ENCODE measurements around the gene DIS3L2.

DIS3L2 gene

GRCh38 chr2:232255033-232255432, 293.5 kb downstream of the DIS3L2 start:
- in situ Hi-C loops (cut with HindIII; ENCODE audit: low sequenced_read_pairs) = no loop called here
- no peak for TF ChIP-seq CTCF (IDR thresholded peaks at IDR 0.05; ENCODE audit: low read depth, low read length)
- DNase-seq (ENCODE audit: low read depth, low spot score) = no peak
- H3K4me3 ChIP-seq (ENCODE audit: low read depth, low read length) = no peak overlapping the region

- peak overlapping the region; percentile 4 for H3K4me3 ChIP-seq (ENCODE audit: low read depth, low read length)
- in situ Hi-C loops (cut with HindIII; ENCODE audit: low sequenced_read_pairs) = no loop called here
- DNase-seq (ENCODE audit: low read depth, low spot score) = peak; percentile 91
- no peak for TF ChIP-seq CTCF (IDR thresholded peaks at IDR 0.05; ENCODE audit: low read depth, low read length)
Measured at GRCh38 chr2:232260075-232260474, 298.6 kb downstream of the DIS3L2 start.

- no peak for DNase-seq (ENCODE audit: low read depth, low spot score)
- in situ Hi-C loops (cut with HindIII; ENCODE audit: low sequenced_read_pairs) = no loop called here
- H3K4me3 ChIP-seq (ENCODE audit: low read depth, low read length) = no peak overlapping the region
- no peak for TF ChIP-seq CTCF (IDR thresholded peaks at IDR 0.05; ENCODE audit: low read depth, low read length)
Measured at GRCh38 chr2:232261776-232262175, 300.3 kb downstream of the DIS3L2 start.

DNA sequence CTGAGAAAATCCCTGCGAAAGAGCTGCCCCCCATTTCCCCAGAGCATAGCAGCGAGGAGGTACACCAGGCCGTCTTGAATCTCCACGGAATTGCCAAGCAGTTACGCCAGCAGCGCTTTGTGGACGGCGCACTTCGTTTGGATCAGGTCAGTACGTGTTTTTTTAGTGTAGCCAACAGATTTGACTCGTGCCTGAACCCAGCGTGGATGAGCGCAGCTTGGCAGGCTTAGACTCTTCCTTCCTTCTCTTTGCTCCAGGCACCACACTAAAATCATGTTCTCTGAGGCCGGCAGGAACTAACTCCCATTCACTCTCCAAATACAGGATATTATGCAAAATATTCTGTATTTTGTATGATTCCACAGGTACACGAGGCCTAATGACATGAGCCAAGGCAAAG, 301.8 kb downstream of the DIS3L2 start:
- in situ Hi-C loops (cut with HindIII; ENCODE audit: low sequenced_read_pairs) = no loop called here
- H3K4me3 ChIP-seq (ENCODE audit: low read depth, low read length) = no peak overlapping the region
- DNase-seq (ENCODE audit: low read depth, low spot score) = no peak
- TF ChIP-seq CTCF (IDR thresholded peaks at IDR 0.05; ENCODE audit: low read depth, low read length) = no peak

- in situ Hi-C loops (cut with HindIII; ENCODE audit: low sequenced_read_pairs) = no loop called here
- no peak overlapping the region for H3K4me3 ChIP-seq (ENCODE audit: low read depth, low read length)
- TF ChIP-seq CTCF (IDR thresholded peaks at IDR 0.05; ENCODE audit: low read depth, low read length) = no peak
- DNase-seq (ENCODE audit: low read depth, low spot score) = no peak
Measured at GRCh38 chr2:232264081-232264480, 302.6 kb downstream of the DIS3L2 start.

DNA sequence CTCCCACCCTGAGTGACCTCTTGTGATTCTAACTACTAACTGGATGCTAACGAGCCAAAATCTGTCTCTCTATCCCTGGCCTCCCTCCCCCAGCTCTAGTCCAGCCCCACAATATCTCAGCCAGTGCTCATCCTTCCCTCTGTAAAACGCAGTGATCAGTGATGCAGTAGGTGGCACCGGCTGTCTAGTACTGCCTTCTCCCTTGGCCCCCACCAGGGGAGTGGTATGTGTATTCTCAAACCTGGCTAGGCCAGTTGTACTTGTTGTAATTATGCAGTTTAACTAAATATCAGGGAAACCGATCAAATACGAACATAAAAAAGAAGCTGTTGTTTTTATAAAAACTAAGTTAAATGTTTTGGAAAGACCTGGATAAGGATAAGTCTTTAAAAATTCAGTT, 303.8 kb downstream of the DIS3L2 start:
- in situ Hi-C loops (cut with HindIII; ENCODE audit: low sequenced_read_pairs) = no loop called here
- DNase-seq (ENCODE audit: low read depth, low spot score) = no peak
- no peak for TF ChIP-seq CTCF (IDR thresholded peaks at IDR 0.05; ENCODE audit: low read depth, low read length)
- H3K4me3 ChIP-seq (ENCODE audit: low read depth, low read length) = no peak overlapping the region

- in situ Hi-C loops (cut with HindIII; ENCODE audit: low sequenced_read_pairs) = no loop called here
- TF ChIP-seq CTCF (IDR thresholded peaks at IDR 0.05; ENCODE audit: low read depth, low read length) = no peak
- H3K4me3 ChIP-seq (ENCODE audit: low read depth, low read length) = no peak overlapping the region
- DNase-seq (ENCODE audit: low read depth, low spot score) = no peak
Measured at GRCh38 chr2:232268636-232269165, 307.2 kb downstream of the DIS3L2 start.
